NCI-H187 treated with DMSO at 0.1 percent for 48 hours (cell line): ENCODE data around the gene ZNF157.
A peak's percentile ranks its signal among the peaks of the same experiment; 100 is the strongest.
"Not testable (repeated sequence)": the region's sequence is repeated elsewhere in the genome, so short reads cannot be mapped to it uniquely, and the experiment has no call there.

Experiments
- DNase-seq: peaks from one replicate; lab custom pipeline; 2025; lab: John Stamatoyannopoulos, UW

Gene ZNF157

GRCh38 chrX:47370278-47370677 is at the start of gene ZNF157:
ZNF157 (plus strand) TSS chrX:47370578; CDS start chrX:47370669, 91 bp downstream.
- no peak for DNase-seq

- DNase-seq, result peak; percentile 28
Measured at GRCh38 chrX:47321386-47321785, 49.0 kb upstream of the ZNF157 start.

GRCh38 chrX:47321823-47322371 is 48.5 kb upstream of the ZNF157 start:
- DNase-seq, result no peak

GRCh38 chrX:47327902-47328301 is 42.5 kb upstream of the ZNF157 start:
- no peak for DNase-seq

GRCh38 chrX:47332729-47333128 is 37.6 kb upstream of the ZNF157 start:
- not testable (repeated sequence) for DNase-seq

GRCh38 chrX:47351706-47352105 is 18.7 kb upstream of the ZNF157 start:
- DNase-seq, result no peak

- no peak for DNase-seq
Measured at GRCh38 chrX:47358387-47359065, 11.9 kb upstream of the ZNF157 start.

- DNase-seq, result no peak
Measured at GRCh38 chrX:47360423-47361179, 9.8 kb upstream of the ZNF157 start.

- peak; percentile 40 for DNase-seq
Measured at GRCh38 chrX:47361538-47362511, 8.6 kb upstream of the ZNF157 start.

GRCh38 chrX:47366041-47366722 is 4.2 kb upstream of the ZNF157 start:
- DNase-seq, result peak; percentile 49

GRCh38 chrX:47373198-47373597 is 2.8 kb downstream of the ZNF157 start:
- no peak for DNase-seq

GRCh38 chrX:47380268-47380667 is 9.9 kb downstream of the ZNF157 start:
- DNase-seq, result no peak

GRCh38 chrX:47380837-47381236 is 10.5 kb downstream of the ZNF157 start:
- not testable (repeated sequence) for DNase-seq

GRCh38 chrX:47384502-47384901 is 14.1 kb downstream of the ZNF157 start:
- DNase-seq, result peak; percentile 9

GRCh38 chrX:47390780-47391179 is 20.4 kb downstream of the ZNF157 start:
- no peak for DNase-seq

GRCh38 chrX:47413179-47413594 is 42.8 kb downstream of the ZNF157 start:
- DNase-seq, result no peak

- DNase-seq, result no peak
Measured at GRCh38 chrX:47420265-47420664, 49.9 kb downstream of the ZNF157 start.

GRCh38 chrX:47420962-47421361 is 50.6 kb downstream of the ZNF157 start:
- DNase-seq, result no peak

- no peak for DNase-seq
Measured at GRCh38 chrX:47422444-47422843, 52.1 kb downstream of the ZNF157 start.

- no peak for DNase-seq
Measured at GRCh38 chrX:47430925-47431324, 60.5 kb downstream of the ZNF157 start.

- no peak for DNase-seq
Measured at GRCh38 chrX:47446431-47446830, 76.1 kb downstream of the ZNF157 start.
